Measurements from ENCODE around the gene RASGRP1.
"Not testable (repeated sequence)": the region's sequence is repeated elsewhere in the genome, so short reads cannot be mapped to it uniquely, and the experiment has no call there.

Gene RASGRP1

GRCh38 chr15:38564557-38565286 lies at the start of gene RASGRP1:
RASGRP1 (minus strand) TSS chr15:38564814; CDS start chr15:38564628, 186 bp downstream.
- DNase-seq (ENCODE audit: low read depth, low spot score) = no peak

GRCh38 chr15:38613085-38613484 lies 48.5 kb upstream of the RASGRP1 start:
- DNase-seq (ENCODE audit: low read depth, low spot score) = no peak

GRCh38 chr15:38612159-38612863 lies 47.7 kb upstream of the RASGRP1 start:
- DNase-seq (ENCODE audit: low read depth, low spot score) = no peak

- DNase-seq (ENCODE audit: low read depth, low spot score) = no peak
Measured at GRCh38 chr15:38611228-38611627, 46.6 kb upstream of the RASGRP1 start.

- no peak for DNase-seq (ENCODE audit: low read depth, low spot score)
Measured at GRCh38 chr15:38610748-38611147, 46.1 kb upstream of the RASGRP1 start.

- DNase-seq (ENCODE audit: low read depth, low spot score) = no peak
Measured at GRCh38 chr15:38609097-38609738, 44.6 kb upstream of the RASGRP1 start.

- DNase-seq (ENCODE audit: low read depth, low spot score) = no peak
Measured at GRCh38 chr15:38608682-38609081, 44.1 kb upstream of the RASGRP1 start.

- no peak for DNase-seq (ENCODE audit: low read depth, low spot score)
Measured at GRCh38 chr15:38605744-38606143, 41.1 kb upstream of the RASGRP1 start.

GRCh38 chr15:38603672-38604071 lies 39.1 kb upstream of the RASGRP1 start:
- DNase-seq (ENCODE audit: low read depth, low spot score) = no peak

GRCh38 chr15:38602910-38603670 lies 38.5 kb upstream of the RASGRP1 start:
- no peak for DNase-seq (ENCODE audit: low read depth, low spot score)

- no peak for DNase-seq (ENCODE audit: low read depth, low spot score)
Measured at GRCh38 chr15:38600236-38600635, 35.6 kb upstream of the RASGRP1 start.

GRCh38 chr15:38598749-38599148 lies 34.1 kb upstream of the RASGRP1 start:
- no peak for DNase-seq (ENCODE audit: low read depth, low spot score)

- no peak for DNase-seq (ENCODE audit: low read depth, low spot score)
Measured at GRCh38 chr15:38597219-38597800, 32.7 kb upstream of the RASGRP1 start.

GRCh38 chr15:38593524-38593923 lies 28.9 kb upstream of the RASGRP1 start:
- no peak for DNase-seq (ENCODE audit: low read depth, low spot score)

GRCh38 chr15:38589502-38589901 lies 24.9 kb upstream of the RASGRP1 start:
- DNase-seq (ENCODE audit: low read depth, low spot score) = no peak

GRCh38 chr15:38588672-38589071 lies 24.1 kb upstream of the RASGRP1 start:
- no peak for DNase-seq (ENCODE audit: low read depth, low spot score)

- no peak for DNase-seq (ENCODE audit: low read depth, low spot score)
Measured at GRCh38 chr15:38587214-38587613, 22.6 kb upstream of the RASGRP1 start.

- DNase-seq (ENCODE audit: low read depth, low spot score) = not testable (repeated sequence)
Measured at GRCh38 chr15:38586005-38586404, 21.4 kb upstream of the RASGRP1 start.

GRCh38 chr15:38578626-38579025 lies 14.0 kb upstream of the RASGRP1 start:
- DNase-seq (ENCODE audit: low read depth, low spot score) = no peak

GRCh38 chr15:38577424-38577987 lies 12.9 kb upstream of the RASGRP1 start:
- no peak for DNase-seq (ENCODE audit: low read depth, low spot score)

GRCh38 chr15:38576837-38577236 lies 12.2 kb upstream of the RASGRP1 start:
- DNase-seq (ENCODE audit: low read depth, low spot score) = no peak

Measured in brain pericyte (primary cell).